IPS DF 6.9 (cell line): ENCODE results near the gene GRAMD2B.
"Not testable (repeated sequence)": the region's sequence is repeated elsewhere in the genome, so short reads cannot be mapped to it uniquely, and the experiment has no call there.

Experiments
- DNase-seq: peaks from one replicate; pipeline ENCODE4 v3.0.0-alpha.2; 2013; ENCODE audit warnings: low read depth, low spot score
- H3K27ac ChIP-seq: one replicate; pipeline ENCODE4 v1.5.1; 2013; ENCODE audit warnings: low read length, control low read depth
- H3K27me3 ChIP-seq: 2 replicates; pipeline ENCODE4 v1.6.1; 2013; ENCODE audit warnings: mild to moderate bottlenecking, low read length; ENCODE audit not compliant: control insufficient read depth, insufficient read depth
- H3K36me3 ChIP-seq: 2 replicates; pipeline ENCODE4 v1.6.1; 2013; ENCODE audit warnings: low read length; ENCODE audit not compliant: control insufficient read depth, insufficient read depth
- H3K4me1 ChIP-seq: 2 replicates; pipeline ENCODE4 v1.6.1; 2013; ENCODE audit warnings: low read length; ENCODE audit not compliant: control insufficient read depth, insufficient read depth
- H3K4me3 ChIP-seq: 2 replicates; pipeline ENCODE4 v1.5.1; 2013; ENCODE audit warnings: mild to moderate bottlenecking, low read length
- H3K9me3 ChIP-seq: 2 replicates; pipeline ENCODE4 v1.6.1; 2013; ENCODE audit warnings: low read length, inconsistent platforms; ENCODE audit not compliant: control insufficient read depth, insufficient read depth
- WGBS: extraction: QIAGEN DNeasy Blood & Tissue Kit; methylation state at CpG from one replicate; pipeline ENCODE4 v1.1.7; 2013; ENCODE audit warnings: mixed read lengths, missing lambda C conversion rate; ENCODE audit not compliant: insufficient read length, insufficient coverage; 5-methylcytosine and 5-hydroxymethylcytosine counted together

GRAMD2B gene

GRCh38 chr5:126390051-126390450 is 33.2 kb upstream of the GRAMD2B start:
- H3K4me3 ChIP-seq: no peak overlapping the region
- no peaks in the 10 kb centered on the region for H3K27me3 ChIP-seq
- no peaks in the 10 kb centered on the region for H3K36me3 ChIP-seq
- DNase-seq: no peak
- H3K27ac ChIP-seq: no peak overlapping the region
- no peaks in the 10 kb centered on the region for H3K9me3 ChIP-seq
- no peaks in the 10 kb centered on the region for H3K4me1 ChIP-seq

- Histone ChIP-seq H3K27me3 (no peaks in the 10 kb centered on the region), H3K9me3 (no peaks in the 10 kb centered on the region)
- no CpG with 5 or more reads among the region's 1 CpG for WGBS
Measured at GRCh38 chr5:126391386-126391785, 31.8 kb upstream of the GRAMD2B start.

GRCh38 chr5:126394211-126394788 is 28.9 kb upstream of the GRAMD2B start:
- Histone ChIP-seq H3K9me3 (no peaks in the 10 kb centered on the region), H3K4me1 (no peaks in the 10 kb centered on the region), H3K27ac (no peak overlapping the region), H3K4me3 (no peak overlapping the region), H3K36me3 (no peaks in the 10 kb centered on the region), H3K27me3 (no peaks in the 10 kb centered on the region)
- no CpG with 5 or more reads among the region's 7 CpGs for WGBS
- no peak for DNase-seq

More at GRCh38 chr5:126391386-126391785, 31.8 kb upstream of the GRAMD2B start:
- Histone ChIP-seq H3K4me3 (no peak overlapping the region), H3K27ac (no peak overlapping the region), H3K36me3 (no peaks in the 10 kb centered on the region), H3K4me1 (no peaks in the 10 kb centered on the region)
- DNase-seq: no peak

GRCh38 chr5:126395198-126395597 is 28.0 kb upstream of the GRAMD2B start:
- no CpG with 5 or more reads among the region's 2 CpGs for WGBS
- H3K36me3 ChIP-seq: no peaks in the 10 kb centered on the region
- H3K27ac ChIP-seq: no peak overlapping the region
- no peak overlapping the region for H3K4me3 ChIP-seq
- no peaks in the 10 kb centered on the region for H3K9me3 ChIP-seq
- H3K27me3 ChIP-seq: no peaks in the 10 kb centered on the region
- DNase-seq: no peak
- H3K4me1 ChIP-seq: no peaks in the 10 kb centered on the region

GRCh38 chr5:126395605-126396004 is 27.6 kb upstream of the GRAMD2B start:
- no peaks in the 10 kb centered on the region for H3K4me1 ChIP-seq
- H3K9me3 ChIP-seq: no peaks in the 10 kb centered on the region
- H3K27ac ChIP-seq: no peak overlapping the region
- H3K4me3 ChIP-seq: no peak overlapping the region
- no peak for DNase-seq
- no peaks in the 10 kb centered on the region for H3K27me3 ChIP-seq
- WGBS: no CpG with 5 or more reads among the region's 4 CpGs
- H3K36me3 ChIP-seq: no peaks in the 10 kb centered on the region

GRCh38 chr5:126396721-126397120 is 26.5 kb upstream of the GRAMD2B start:
- not testable (repeated sequence) for H3K4me3 ChIP-seq, H3K36me3 ChIP-seq, H3K27ac ChIP-seq, H3K9me3 ChIP-seq, DNase-seq, H3K4me1 ChIP-seq, H3K27me3 ChIP-seq
- no CpG with 5 or more reads among the region's 1 CpG for WGBS

- DNase-seq: no peak
- no peak overlapping the region for H3K4me3 ChIP-seq
- no peaks in the 10 kb centered on the region for H3K4me1 ChIP-seq
- H3K36me3 ChIP-seq: no peaks in the 10 kb centered on the region
- H3K27me3 ChIP-seq: no peaks in the 10 kb centered on the region
- H3K27ac ChIP-seq: no peak overlapping the region
- no peaks in the 10 kb centered on the region for H3K9me3 ChIP-seq
Measured at GRCh38 chr5:126398791-126399190, 24.4 kb upstream of the GRAMD2B start.

- no peaks in the 10 kb centered on the region for H3K36me3 ChIP-seq
- DNase-seq: no peak
- WGBS: no CpG with 5 or more reads among the region's 3 CpGs
- no peaks in the 10 kb centered on the region for H3K4me1 ChIP-seq
- no peaks in the 10 kb centered on the region for H3K9me3 ChIP-seq
- no peak overlapping the region for H3K4me3 ChIP-seq
- H3K27ac ChIP-seq: no peak overlapping the region
- no peaks in the 10 kb centered on the region for H3K27me3 ChIP-seq
Measured at GRCh38 chr5:126400621-126401251, 22.5 kb upstream of the GRAMD2B start.

GRCh38 chr5:126402621-126403555 is 20.3 kb upstream of the GRAMD2B start:
- no peaks in the 10 kb centered on the region for H3K4me1 ChIP-seq
- no CpG with 5 or more reads among the region's 2 CpGs for WGBS

GRCh38 chr5:126403876-126404275 is 19.3 kb upstream of the GRAMD2B start:
- no peaks in the 10 kb centered on the region for H3K36me3 ChIP-seq
- no peaks in the 10 kb centered on the region for H3K4me1 ChIP-seq
- no peak overlapping the region for H3K27ac ChIP-seq
- DNase-seq: no peak
- H3K4me3 ChIP-seq: no peak overlapping the region
- H3K9me3 ChIP-seq: no peaks in the 10 kb centered on the region
- H3K27me3 ChIP-seq: no peaks in the 10 kb centered on the region

More at GRCh38 chr5:126402621-126403555, 20.3 kb upstream of the GRAMD2B start:
- H3K36me3 ChIP-seq: no peaks in the 10 kb centered on the region
- no peaks in the 10 kb centered on the region for H3K27me3 ChIP-seq
- no peak overlapping the region for H3K27ac ChIP-seq
- H3K9me3 ChIP-seq: no peaks in the 10 kb centered on the region
- no peak overlapping the region for H3K4me3 ChIP-seq
- DNase-seq: no peak
